Fibroblast of pulmonary artery (primary cell): ENCODE results near the gene ZNF354B.

Experiments
- DNase-seq: peaks from one replicate; pipeline ENCODE4 v3.0.0-alpha.2; 2010; ENCODE audit warnings: low read depth
- H3K4me3 ChIP-seq: replicated peaks from 2 replicates; pipeline ENCODE4 v1.5.1; 2011; ENCODE audit warnings: low read depth, mild to moderate bottlenecking, control low read depth, low read length, moderate library complexity
- CTCF ChIP-seq: IDR thresholded peaks from 2 replicates; pipeline ENCODE4 v1.5.1; 2011; ENCODE audit warnings: mild to moderate bottlenecking, control low read depth, low read length, inconsistent platforms; ENCODE audit errors: missing control alignments

The ZNF354B gene

GRCh38 chr5:178859625-178860521 lies at the start of gene ZNF354B:
Gene ZNF354B, plus strand, starts transcription at chr5:178859953. Its CDS starts 1,095 bp downstream, at chr5:178861048.
- peak; percentile 97 for DNase-seq
- TF ChIP-seq CTCF: no peak

GRCh38 chr5:178817506-178817905 lies 42.2 kb upstream of the ZNF354B start:
- no peak overlapping the region for H3K4me3 ChIP-seq
- TF ChIP-seq CTCF: no peak

More at GRCh38 chr5:178859625-178860521, at the start of gene ZNF354B:
- peak within 1 kb of the TSS; percentile 63 for H3K4me3 ChIP-seq

GRCh38 chr5:178818094-178818493 lies 41.7 kb upstream of the ZNF354B start:
- no peak overlapping the region for H3K4me3 ChIP-seq
- DNase-seq: no peak
- TF ChIP-seq CTCF: no peak

More at GRCh38 chr5:178817506-178817905, 42.2 kb upstream of the ZNF354B start:
- no peak for DNase-seq

GRCh38 chr5:178820001-178820400 lies 39.8 kb upstream of the ZNF354B start:
- DNase-seq: no peak
- TF ChIP-seq CTCF: no peak
- no peak overlapping the region for H3K4me3 ChIP-seq

- no peak overlapping the region for H3K4me3 ChIP-seq
- no peak for TF ChIP-seq CTCF
Measured at GRCh38 chr5:178825444-178825843, 34.3 kb upstream of the ZNF354B start.

GRCh38 chr5:178826216-178826615 lies 33.5 kb upstream of the ZNF354B start:
- TF ChIP-seq CTCF: no peak
- DNase-seq: no peak

More at GRCh38 chr5:178825444-178825843, 34.3 kb upstream of the ZNF354B start:
- no peak for DNase-seq

More at GRCh38 chr5:178826216-178826615, 33.5 kb upstream of the ZNF354B start:
- no peak overlapping the region for H3K4me3 ChIP-seq
